ENCODE measurements around the gene SART1.

The SART1 gene, protein sequence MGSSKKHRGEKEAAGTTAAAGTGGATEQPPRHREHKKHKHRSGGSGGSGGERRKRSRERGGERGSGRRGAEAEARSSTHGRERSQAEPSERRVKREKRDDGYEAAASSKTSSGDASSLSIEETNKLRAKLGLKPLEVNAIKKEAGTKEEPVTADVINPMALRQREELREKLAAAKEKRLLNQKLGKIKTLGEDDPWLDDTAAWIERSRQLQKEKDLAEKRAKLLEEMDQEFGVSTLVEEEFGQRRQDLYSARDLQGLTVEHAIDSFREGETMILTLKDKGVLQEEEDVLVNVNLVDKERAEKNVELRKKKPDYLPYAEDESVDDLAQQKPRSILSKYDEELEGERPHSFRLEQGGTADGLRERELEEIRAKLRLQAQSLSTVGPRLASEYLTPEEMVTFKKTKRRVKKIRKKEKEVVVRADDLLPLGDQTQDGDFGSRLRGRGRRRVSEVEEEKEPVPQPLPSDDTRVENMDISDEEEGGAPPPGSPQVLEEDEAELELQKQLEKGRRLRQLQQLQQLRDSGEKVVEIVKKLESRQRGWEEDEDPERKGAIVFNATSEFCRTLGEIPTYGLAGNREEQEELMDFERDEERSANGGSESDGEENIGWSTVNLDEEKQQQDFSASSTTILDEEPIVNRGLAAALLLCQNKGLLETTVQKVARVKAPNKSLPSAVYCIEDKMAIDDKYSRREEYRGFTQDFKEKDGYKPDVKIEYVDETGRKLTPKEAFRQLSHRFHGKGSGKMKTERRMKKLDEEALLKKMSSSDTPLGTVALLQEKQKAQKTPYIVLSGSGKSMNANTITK

DNA sequence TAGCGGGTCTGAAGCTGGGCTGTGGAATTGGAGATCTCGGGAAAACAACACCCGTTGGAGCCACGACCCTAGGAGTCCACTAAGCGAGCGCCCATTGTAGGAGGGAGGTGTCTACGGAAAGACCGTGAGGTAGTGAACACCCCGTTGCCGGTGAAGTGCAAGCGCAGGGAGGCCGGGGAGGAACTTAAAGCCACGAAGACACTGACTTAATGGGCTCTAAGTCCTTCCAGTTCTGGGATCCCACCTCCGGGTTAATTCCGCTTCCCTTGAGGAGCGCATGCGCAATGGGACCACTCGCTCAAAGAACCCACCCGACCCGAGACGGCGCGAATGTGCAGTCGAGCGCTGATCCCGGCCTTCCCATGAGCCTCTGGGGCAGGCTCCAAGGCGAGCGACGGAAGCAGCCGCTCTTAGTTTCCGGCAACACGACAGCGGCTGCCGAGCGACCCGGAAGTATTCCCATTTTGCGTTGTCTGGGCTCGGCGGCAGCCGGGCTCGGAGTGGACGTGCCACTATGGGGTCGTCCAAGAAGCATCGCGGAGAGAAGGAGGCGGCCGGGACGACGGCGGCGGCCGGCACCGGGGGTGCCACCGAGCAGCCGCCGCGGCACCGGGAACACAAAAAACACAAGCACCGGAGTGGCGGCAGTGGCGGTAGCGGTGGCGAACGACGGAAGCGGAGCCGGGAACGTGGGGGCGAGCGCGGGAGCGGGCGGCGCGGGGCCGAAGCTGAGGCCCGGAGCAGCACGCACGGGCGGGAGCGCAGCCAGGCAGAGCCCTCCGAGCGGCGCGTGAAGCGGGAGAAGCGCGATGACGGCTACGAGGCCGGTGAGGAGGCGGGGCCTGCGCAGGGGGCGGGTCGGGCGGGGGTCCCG is at the start of gene SART1:
TSS of gene SART1 (plus strand) at position 468 of the 874 bp plus-strand sequence. CDS start at position 515, 47 bp downstream.
- Mint-ChIP-seq H3K4me1 (ENCODE audit: low read depth) (peaks cover 55% of the 10 kb centered on the region), H3K9me3 (no peaks in the 10 kb centered on the region), H3K36me3 (ENCODE audit: low read depth) (peaks cover 52% of the 10 kb centered on the region), H3K27ac (peak within 1 kb of the TSS; percentile 98), H3K4me3 (peak within 1 kb of the TSS; percentile 95), H3K27me3 (no peaks in the 10 kb centered on the region)
- DNase-seq = peak; percentile 95

DNA sequence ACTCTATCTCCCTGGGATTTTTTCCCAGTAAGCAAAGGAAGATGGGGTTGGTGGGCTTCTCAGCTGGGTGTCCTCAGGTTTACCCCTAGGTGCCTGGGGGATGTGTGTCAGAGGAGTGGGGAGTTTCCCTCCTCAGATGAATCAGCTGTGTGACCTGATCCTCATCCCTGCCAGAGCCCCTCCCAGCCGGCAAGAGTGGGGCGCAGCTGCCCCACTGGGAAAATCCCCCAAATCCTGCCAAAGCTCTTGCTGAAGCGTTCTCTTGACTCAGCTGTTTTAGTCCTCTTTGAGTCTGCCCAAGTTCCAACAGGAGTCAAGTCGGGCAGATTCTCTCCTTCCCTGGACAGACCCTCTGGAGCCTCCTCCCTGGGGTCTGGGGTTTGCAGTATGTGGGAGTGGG is 48.7 kb upstream of the SART1 start:
- Mint-ChIP-seq H3K9me3 (no peaks in the 10 kb centered on the region), H3K4me3 (no peak overlapping the region), H3K36me3 (ENCODE audit: low read depth) (peaks cover 2% of the 10 kb centered on the region), H3K4me1 (ENCODE audit: low read depth) (peaks cover 40% of the 10 kb centered on the region), H3K27ac (no peak overlapping the region), H3K27me3 (peaks cover 7% of the 10 kb centered on the region)
- no peak for DNase-seq

DNA sequence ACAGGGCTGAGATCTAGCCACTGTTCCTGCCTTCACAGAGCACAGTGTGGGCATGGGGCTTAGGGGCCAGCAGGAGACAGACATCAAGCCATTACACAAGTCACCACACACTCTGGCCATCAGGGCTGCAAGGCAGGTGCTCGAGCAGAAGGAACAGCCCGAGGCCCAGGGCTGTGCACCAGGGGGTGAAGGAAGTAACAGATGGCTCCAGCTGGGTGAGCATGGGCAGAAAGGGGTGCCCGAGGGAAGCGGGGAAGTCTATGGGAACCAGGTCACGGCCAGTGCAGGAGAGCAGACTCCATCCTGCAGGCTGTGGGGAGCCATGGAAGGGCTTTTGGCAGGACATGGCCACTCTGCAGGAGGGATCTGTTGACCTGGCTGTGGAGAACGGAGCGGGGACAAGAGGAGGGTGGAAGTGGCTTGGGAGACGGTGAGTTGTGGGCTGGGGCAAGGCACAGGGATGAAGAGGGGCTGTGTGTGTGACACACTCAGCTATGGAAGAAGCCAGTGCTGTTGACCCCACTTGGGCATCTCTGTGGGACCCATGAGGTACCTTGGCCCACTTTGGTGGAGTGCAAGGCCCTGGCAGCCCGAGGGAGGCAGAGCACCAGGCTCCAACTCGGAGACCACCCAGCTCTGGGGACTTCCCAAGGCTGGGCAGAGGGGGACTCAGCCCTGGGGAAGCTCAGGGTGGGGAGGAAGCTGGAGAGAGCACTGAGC is 46.3 kb upstream of the SART1 start:
- no peak overlapping the region for H3K4me3 Mint-ChIP-seq
- no peaks in the 10 kb centered on the region for H3K27me3 Mint-ChIP-seq
- peaks cover 15% of the 10 kb centered on the region for H3K36me3 Mint-ChIP-seq (ENCODE audit: low read depth)
- peaks cover 41% of the 10 kb centered on the region for H3K4me1 Mint-ChIP-seq (ENCODE audit: low read depth)
- DNase-seq = no peak
- H3K9me3 Mint-ChIP-seq = no peaks in the 10 kb centered on the region
- peak overlapping the region; percentile 5 for H3K27ac Mint-ChIP-seq

DNA sequence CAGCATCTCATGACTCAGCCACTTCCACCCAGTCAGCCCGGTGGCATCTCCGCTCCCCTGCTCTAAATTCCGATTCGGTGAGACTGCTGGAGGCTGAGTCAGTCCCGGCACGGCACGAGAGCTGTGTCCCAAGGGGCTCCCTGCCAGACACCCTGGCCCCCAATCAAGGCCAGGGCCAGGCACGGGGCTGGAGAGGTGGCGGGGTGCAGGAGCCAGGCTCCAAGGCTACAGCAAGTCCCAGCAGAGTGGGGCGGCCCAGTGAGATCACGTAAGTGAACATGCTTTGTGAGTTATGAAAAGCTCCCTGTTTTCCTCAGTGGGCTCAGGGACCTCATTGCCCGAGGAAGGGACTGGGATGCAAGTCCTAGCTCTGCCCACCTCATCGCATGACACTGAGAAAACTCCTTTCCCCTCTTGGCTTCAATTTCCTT is 45.7 kb upstream of the SART1 start:
- DNase-seq = no peak
- peaks cover 46% of the 10 kb centered on the region for H3K4me1 Mint-ChIP-seq (ENCODE audit: low read depth)
- no peaks in the 10 kb centered on the region for H3K9me3 Mint-ChIP-seq
- H3K27me3 Mint-ChIP-seq = no peaks in the 10 kb centered on the region
- H3K27ac Mint-ChIP-seq = no peak overlapping the region
- H3K4me3 Mint-ChIP-seq = no peak overlapping the region
- peaks cover 20% of the 10 kb centered on the region for H3K36me3 Mint-ChIP-seq (ENCODE audit: low read depth)

DNA sequence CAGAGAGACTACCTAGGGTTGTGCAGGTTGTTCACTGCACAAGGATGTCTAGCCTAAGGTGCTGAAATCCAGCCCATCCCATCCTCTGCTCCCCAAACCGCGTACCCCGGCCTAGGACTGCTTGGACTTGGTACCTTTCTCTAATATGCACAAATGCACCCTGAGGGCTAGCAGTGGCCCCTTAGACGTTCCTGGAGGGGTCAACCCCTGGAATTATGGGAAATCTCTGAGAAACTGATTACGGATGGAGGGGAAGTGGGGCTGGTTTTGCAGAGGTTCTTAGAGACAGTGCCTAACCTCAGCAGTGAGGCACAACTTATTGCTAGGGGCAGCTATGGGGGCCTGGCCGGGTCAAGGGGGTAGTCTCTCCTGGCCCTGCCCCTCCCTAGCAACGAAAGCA is 45.1 kb upstream of the SART1 start:
- H3K36me3 Mint-ChIP-seq (ENCODE audit: low read depth) = peaks cover 20% of the 10 kb centered on the region
- peak overlapping the region; percentile 17 for H3K27ac Mint-ChIP-seq
- no peaks in the 10 kb centered on the region for H3K9me3 Mint-ChIP-seq
- no peak for DNase-seq
- no peaks in the 10 kb centered on the region for H3K27me3 Mint-ChIP-seq
- peaks cover 47% of the 10 kb centered on the region for H3K4me1 Mint-ChIP-seq (ENCODE audit: low read depth)
- H3K4me3 Mint-ChIP-seq = peak overlapping the region; percentile 87

DNA sequence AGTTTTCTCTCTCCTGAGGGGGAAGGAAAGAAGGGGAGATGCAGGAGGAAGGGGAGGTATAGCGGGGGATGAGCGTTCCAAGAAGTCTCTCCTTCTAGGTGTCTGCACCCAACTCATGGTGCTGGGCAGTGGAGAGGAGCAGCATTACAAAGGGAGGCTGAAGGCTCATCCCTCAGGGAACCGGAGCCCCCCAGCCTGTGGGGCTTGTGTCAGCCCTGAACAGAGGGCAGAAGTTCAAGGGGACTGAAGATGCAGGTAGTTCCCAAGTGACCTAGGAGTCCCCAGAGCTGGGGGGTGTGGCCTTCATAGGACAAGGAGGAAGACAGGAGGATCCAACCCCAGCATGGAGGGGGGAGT is 44.5 kb upstream of the SART1 start:
- Mint-ChIP-seq H3K4me1 (ENCODE audit: low read depth) (peaks cover 48% of the 10 kb centered on the region), H3K4me3 (peak overlapping the region; percentile 87), H3K27ac (peak overlapping the region; percentile 17)

DNA sequence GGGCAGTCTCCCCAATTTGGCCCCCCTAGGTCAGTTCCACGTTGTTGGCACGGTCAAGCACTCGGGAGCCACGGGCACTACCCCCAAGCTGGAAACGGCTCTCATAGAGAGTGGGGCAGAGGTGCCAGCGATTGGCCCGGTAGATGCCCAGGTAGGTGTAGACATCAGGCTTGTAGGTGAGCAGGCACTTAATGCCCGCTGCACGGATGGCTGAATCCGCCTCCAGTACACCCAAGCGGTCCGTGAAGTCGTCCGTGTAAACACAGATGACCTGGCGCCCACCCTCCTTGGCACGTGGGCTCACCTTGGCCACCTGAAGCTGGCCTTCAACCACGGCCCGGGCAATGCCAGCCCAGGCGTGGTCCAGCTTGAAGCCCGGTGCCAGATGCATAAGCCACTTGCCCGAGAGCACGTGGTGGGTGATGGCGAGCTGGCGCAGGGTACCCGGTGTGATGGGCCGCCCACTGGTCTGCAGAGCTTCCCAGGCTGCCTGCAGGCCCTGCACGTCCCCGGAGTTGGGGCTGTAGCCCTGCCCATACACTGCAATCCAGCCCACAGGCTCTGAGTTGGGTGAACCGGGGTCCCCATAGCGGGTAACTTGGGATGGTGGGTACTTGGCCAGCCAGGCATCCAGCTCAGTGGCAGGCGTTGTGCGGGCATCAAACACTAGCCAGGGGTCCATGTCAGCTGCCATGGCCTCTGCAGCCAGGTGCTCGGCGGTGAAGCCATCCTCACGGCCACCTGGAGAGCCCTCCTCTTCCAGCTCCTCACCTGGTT is 43.9 kb upstream of the SART1 start:
- Mint-ChIP-seq H3K4me1 (ENCODE audit: low read depth) (peaks cover 53% of the 10 kb centered on the region), H3K27ac (peak overlapping the region; percentile 91), H3K9me3 (no peaks in the 10 kb centered on the region), H3K4me3 (peak overlapping the region; percentile 87), H3K27me3 (no peaks in the 10 kb centered on the region), H3K36me3 (ENCODE audit: low read depth) (peaks cover 32% of the 10 kb centered on the region)
- no peak for DNase-seq

More for the DNA sequence above, 44.5 kb upstream of the SART1 start:
- peaks cover 26% of the 10 kb centered on the region for H3K36me3 Mint-ChIP-seq (ENCODE audit: low read depth)
- no peaks in the 10 kb centered on the region for H3K9me3 Mint-ChIP-seq
- no peak for DNase-seq
- no peaks in the 10 kb centered on the region for H3K27me3 Mint-ChIP-seq

DNA sequence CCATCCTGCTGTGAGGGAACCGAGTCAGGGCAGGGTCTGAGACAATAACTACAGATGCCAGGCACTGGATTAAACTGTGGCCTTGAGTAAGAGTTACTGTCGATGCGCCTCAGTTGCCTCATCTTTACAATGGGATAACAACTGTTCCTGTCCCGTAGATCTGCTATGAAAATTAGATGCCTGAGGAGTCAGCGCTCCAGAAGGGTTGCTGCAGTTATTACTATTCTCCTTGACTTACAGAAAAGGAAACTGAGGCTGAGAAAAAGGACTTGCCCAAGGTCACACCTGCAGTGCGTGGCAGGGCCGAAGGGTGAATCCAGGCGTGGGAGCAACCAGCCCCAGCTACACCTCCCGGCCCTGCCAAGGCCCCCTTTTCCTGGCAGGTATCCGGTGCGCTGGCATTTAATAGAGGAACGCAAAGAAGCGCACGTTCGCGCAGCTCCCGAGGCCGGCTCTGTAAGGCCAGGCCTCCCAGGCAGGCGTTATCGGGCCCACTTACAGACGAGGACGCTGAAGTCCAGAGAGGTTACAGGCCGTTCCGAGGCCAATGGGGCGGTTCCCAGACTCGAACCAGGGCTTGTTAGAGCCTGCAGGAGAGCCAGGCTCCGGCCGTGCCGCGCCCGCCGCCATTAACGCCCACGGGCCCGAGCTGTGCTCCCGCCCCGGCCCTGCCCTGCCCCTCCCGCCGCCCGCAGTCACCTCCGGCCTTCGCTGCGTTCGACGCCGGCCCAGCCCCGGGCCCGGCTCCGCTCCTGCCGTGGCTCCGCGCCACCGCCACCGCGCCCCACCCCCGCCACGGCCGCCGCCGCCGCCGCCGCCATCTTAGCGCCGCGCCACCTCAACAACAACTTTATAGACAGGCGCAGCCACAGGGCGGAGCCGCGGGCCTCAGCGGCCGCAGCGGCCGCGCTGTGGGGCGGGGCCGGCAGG is 43.1 kb upstream of the SART1 start, which contains the start of gene C11orf68:
TSS of gene C11orf68 (minus strand) at position 852 of the 930 bp plus-strand sequence. CDS start at position 821, 31 bp downstream.
- peaks cover 41% of the 10 kb centered on the region for H3K36me3 Mint-ChIP-seq (ENCODE audit: low read depth)
- H3K9me3 Mint-ChIP-seq = no peaks in the 10 kb centered on the region
- H3K4me1 Mint-ChIP-seq (ENCODE audit: low read depth) = peaks cover 56% of the 10 kb centered on the region
- no peak for DNase-seq
- peak within 1 kb of the TSS; percentile 93 for H3K4me3 Mint-ChIP-seq
- no peaks in the 10 kb centered on the region for H3K27me3 Mint-ChIP-seq
- peak within 1 kb of the TSS; percentile 93 for H3K27ac Mint-ChIP-seq

DNA sequence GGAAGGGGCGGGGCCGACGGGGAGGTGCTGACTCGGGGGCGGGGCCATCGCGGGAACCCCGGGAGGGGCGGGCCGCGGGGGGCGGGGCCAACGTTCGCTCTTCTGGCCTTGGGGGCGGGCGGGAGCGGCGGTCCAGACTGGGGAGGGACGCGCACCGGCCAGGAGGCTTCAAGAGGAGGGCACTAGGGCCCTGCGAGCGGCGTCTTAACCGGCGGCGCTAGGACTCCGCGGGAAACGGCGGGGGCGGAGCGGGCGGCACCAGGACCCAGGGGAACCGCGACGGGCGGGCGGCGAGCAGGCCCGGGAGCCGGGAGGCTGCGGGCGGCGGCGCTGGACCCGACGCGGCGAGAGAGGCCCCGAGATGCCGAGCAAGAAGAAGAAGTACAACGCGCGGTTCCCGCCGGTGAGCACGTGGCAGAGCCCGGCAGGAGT is 42.4 kb upstream of the SART1 start, which contains the start of gene DRAP1:
TSS of gene DRAP1 (plus strand) at position 286 of the 432 bp plus-strand sequence. CDS start at position 362, 76 bp downstream.
- Mint-ChIP-seq H3K4me3 (peak within 1 kb of the TSS; percentile 93), H3K27ac (peak within 1 kb of the TSS; percentile 93), H3K27me3 (no peaks in the 10 kb centered on the region), H3K4me1 (ENCODE audit: low read depth) (peaks cover 56% of the 10 kb centered on the region), H3K9me3 (no peaks in the 10 kb centered on the region), H3K36me3 (ENCODE audit: low read depth) (peaks cover 42% of the 10 kb centered on the region)
- peak; percentile 99 for DNase-seq

DNA sequence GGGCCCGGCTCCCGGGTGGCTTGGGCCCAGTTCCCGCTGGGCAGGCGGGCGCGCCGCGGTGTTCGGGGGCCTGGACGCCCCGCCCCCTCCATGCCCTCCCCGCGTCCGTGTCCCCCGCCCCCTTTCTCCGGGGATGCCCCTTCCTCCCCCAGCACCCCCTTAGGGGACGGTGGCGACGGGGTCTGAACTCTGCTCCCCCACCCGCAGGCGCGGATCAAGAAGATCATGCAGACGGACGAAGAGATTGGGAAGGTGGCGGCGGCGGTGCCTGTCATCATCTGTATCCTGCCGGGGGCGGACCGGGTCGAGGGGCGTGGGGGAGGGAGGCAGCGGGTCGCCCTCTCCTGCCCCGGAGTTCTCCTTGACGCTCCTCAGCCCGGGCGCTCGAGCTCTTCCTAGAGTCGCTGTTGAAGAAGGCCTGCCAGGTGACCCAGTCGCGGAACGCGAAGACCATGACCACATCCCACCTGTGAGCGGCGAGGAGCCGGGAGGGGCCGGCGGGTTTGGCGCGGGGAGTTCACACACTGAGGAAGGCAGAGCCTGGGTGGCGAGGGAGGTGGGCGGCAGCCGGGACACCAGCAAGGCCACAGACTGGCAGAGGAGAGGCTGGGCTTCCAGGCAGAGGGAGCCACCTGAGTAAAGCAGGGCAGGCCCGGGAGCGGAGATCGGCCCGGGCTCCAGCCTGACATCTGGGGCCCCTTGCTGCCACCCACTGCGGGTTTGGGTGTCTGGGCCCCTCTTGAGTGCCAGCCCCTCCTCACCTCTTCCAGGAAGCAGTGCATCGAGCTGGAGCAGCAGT is 41.8 kb upstream of the SART1 start:
- H3K36me3 Mint-ChIP-seq (ENCODE audit: low read depth) = peaks cover 45% of the 10 kb centered on the region
- H3K27me3 Mint-ChIP-seq = no peaks in the 10 kb centered on the region
- peak overlapping the region; percentile 93 for H3K27ac Mint-ChIP-seq
- no peaks in the 10 kb centered on the region for H3K9me3 Mint-ChIP-seq
- H3K4me1 Mint-ChIP-seq (ENCODE audit: low read depth) = peaks cover 53% of the 10 kb centered on the region
- H3K4me3 Mint-ChIP-seq = peak overlapping the region; percentile 93
- DNase-seq = no peak

DNA sequence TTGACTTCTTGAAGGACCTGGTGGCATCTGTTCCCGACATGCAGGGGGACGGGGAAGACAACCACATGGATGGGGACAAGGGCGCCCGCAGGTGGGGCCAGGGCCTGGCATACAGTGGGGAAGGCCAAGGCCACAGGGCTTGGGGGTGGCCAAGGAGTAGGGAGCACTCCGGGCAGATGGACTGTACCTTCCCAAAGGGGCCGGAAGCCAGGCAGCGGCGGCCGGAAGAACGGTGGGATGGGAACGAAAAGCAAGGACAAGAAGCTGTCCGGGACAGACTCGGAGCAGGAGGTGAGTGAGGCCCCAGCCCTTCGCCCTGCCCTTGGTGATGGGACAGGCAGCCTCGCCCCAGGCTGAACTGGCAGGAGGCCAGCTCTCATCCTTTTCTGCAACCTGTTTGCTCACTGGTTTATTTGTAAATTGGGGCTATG is 41.1 kb upstream of the SART1 start:
- no peak for DNase-seq
- H3K9me3 Mint-ChIP-seq = no peaks in the 10 kb centered on the region
- H3K4me3 Mint-ChIP-seq = peak overlapping the region; percentile 93
- H3K27me3 Mint-ChIP-seq = no peaks in the 10 kb centered on the region
- peaks cover 45% of the 10 kb centered on the region for H3K36me3 Mint-ChIP-seq (ENCODE audit: low read depth)
- peaks cover 47% of the 10 kb centered on the region for H3K4me1 Mint-ChIP-seq (ENCODE audit: low read depth)
- peak overlapping the region; percentile 93 for H3K27ac Mint-ChIP-seq

All from activated T-cell treated with anti-CD3 and anti-CD28 coated beads, Interleukin-2, amount 50 U/mL, for 24 hours (primary cell).